Measurements from ENCODE around the gene AIG1. TPM values are rescaled to one million over a fixed set of nuclear protein-coding genes. Genes with fewer than 3 reads are reported as not detected.
"Not testable (repeated sequence)": the region's sequence is repeated elsewhere in the genome, so short reads cannot be mapped to it uniquely, and the experiment has no call there.

The AIG1 gene
- total RNA-seq, 1 donor from 2014 or later, result 91.5 TPM

GRCh38 chr6:143053856-143054255 is 6.8 kb upstream of the AIG1 start:
- intact Hi-C loops (cut with micrococcal nuclease), result no loop called here
- no peak for DNase-seq
- no peak for ATAC-seq

GRCh38 chr6:143054329-143054728 is 6.4 kb upstream of the AIG1 start:
- intact Hi-C loops (cut with micrococcal nuclease), result no loop called here
- no peak for DNase-seq
- ATAC-seq, result no peak

- intact Hi-C loops (cut with micrococcal nuclease), result no loop called here
- ATAC-seq (no peak), DNase-seq (no peak)
Observed at GRCh38 chr6:143055213-143055612, 5.5 kb upstream of the AIG1 start.

- intact Hi-C loops (cut with micrococcal nuclease), result no loop called here
- DNase-seq, result no peak
- no peak for ATAC-seq
Observed at GRCh38 chr6:143055891-143056290, 4.8 kb upstream of the AIG1 start.

- intact Hi-C loops (cut with micrococcal nuclease), result no loop called here
- ATAC-seq (peak; percentile 1), DNase-seq (no peak)
Observed at GRCh38 chr6:143058987-143059386, 1.7 kb upstream of the AIG1 start.

- DNase-seq (no peak), ATAC-seq (peak; percentile 21)
- intact Hi-C loops (cut with micrococcal nuclease), result no loop called here
Observed at GRCh38 chr6:143059663-143060353, 881 bp upstream of the AIG1 start.

GRCh38 chr6:143060354-143060805 is 309 bp upstream of the AIG1 start:
- intact Hi-C loops (cut with micrococcal nuclease), result no loop called here
- DNase-seq, result peak; percentile 89
- ATAC-seq, result peak; percentile 83

- intact Hi-C loops (cut with micrococcal nuclease), result no loop called here
- no peak for DNase-seq
- peak; percentile 66 for ATAC-seq
Observed at GRCh38 chr6:143061597-143062385, 1.1 kb downstream of the AIG1 start.

GRCh38 chr6:143062551-143062950 is 1.9 kb downstream of the AIG1 start:
- no peak for ATAC-seq
- no peak for DNase-seq
- intact Hi-C loops (cut with micrococcal nuclease), result no loop called here

- no peak for DNase-seq
- intact Hi-C loops (cut with micrococcal nuclease), result no loop called here
- ATAC-seq, result no peak
Observed at GRCh38 chr6:143063631-143064030, 2.9 kb downstream of the AIG1 start.

GRCh38 chr6:143064271-143064670 is 3.6 kb downstream of the AIG1 start:
- intact Hi-C loops (cut with micrococcal nuclease), result no loop called here
- ATAC-seq (no peak), DNase-seq (no peak)

- DNase-seq (no peak), ATAC-seq (no peak)
- intact Hi-C loops (cut with micrococcal nuclease), result no loop called here
Observed at GRCh38 chr6:143064951-143065683, 4.4 kb downstream of the AIG1 start.

GRCh38 chr6:143068001-143068400 is 7.3 kb downstream of the AIG1 start:
- ATAC-seq, result no peak
- intact Hi-C loops (cut with micrococcal nuclease), result no loop called here
- no peak for DNase-seq

GRCh38 chr6:143074101-143074500 is 13.4 kb downstream of the AIG1 start:
- intact Hi-C loops (cut with micrococcal nuclease), result no loop called here
- ATAC-seq (no peak), DNase-seq (no peak)

GRCh38 chr6:143074670-143075318 is 14.1 kb downstream of the AIG1 start:
- ATAC-seq, result no peak
- intact Hi-C loops (cut with micrococcal nuclease), result no loop called here
- no peak for DNase-seq

GRCh38 chr6:143078468-143079324 is 18.0 kb downstream of the AIG1 start:
- ATAC-seq, result no peak
- DNase-seq, result no peak
- intact Hi-C loops (cut with micrococcal nuclease), result no loop called here

- DNase-seq (no peak), ATAC-seq (no peak)
- intact Hi-C loops (cut with micrococcal nuclease), result no loop called here
Observed at GRCh38 chr6:143079325-143079640, 18.6 kb downstream of the AIG1 start.

GRCh38 chr6:143082274-143082673 is 21.6 kb downstream of the AIG1 start:
- intact Hi-C loops (cut with micrococcal nuclease), result not testable (repeated sequence)

GRCh38 chr6:143084019-143084418 is 23.3 kb downstream of the AIG1 start:
- intact Hi-C loops (cut with micrococcal nuclease); ATAC-seq; DNase-seq: not testable (repeated sequence)

More at GRCh38 chr6:143082274-143082673, 21.6 kb downstream of the AIG1 start:
- DNase-seq, ATAC-seq: not testable (repeated sequence)

Measured in left ventricle myocardium superior (tissue), 1 donor.